ENCODE data around the gene RUSC2. TPM values are rescaled to one million over a fixed set of nuclear protein-coding genes. Genes with fewer than 3 reads are reported as not detected.

The RUSC2 gene
- total RNA-seq, 4 donors from 2014 or later: 48.0 to 91.2 (median 73.8) TPM

DNA sequence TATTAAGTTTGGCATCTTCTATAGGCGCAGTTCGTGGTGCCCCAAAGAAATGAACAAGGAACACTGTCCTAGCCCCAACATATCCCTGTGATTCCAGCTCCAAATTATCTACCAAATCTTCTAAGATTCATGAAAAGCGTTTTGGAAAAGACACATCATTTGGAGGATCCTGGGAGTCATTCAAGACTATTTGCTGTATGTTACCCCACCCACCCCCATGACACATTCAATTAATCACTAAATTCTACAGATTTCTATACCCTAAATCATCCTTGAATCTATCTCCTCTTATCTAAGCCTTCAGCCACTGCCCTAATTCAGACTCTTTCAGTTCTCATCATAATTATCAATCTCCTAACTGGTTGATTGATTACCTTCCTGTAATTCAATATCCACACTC, 5.5 kb upstream of the RUSC2 start:
- intact Hi-C loops (cut with DNase I): loop anchor here (5.0 kb wide), 1 partner anchor 118 kb away; no protein-coding TSS in a partner anchor
- no peaks in the 10 kb centered on the region for H3K27me3 ChIP-seq
- no peak for DNase-seq (ENCODE audit: extremely low spot score)
- H3K36me3 ChIP-seq: no peaks in the 10 kb centered on the region
- 88% methylated on average over 3 of the region's 3 CpGs for WGBS
- H3K27ac ChIP-seq (replicated peaks in 1 of 4): no peak overlapping the region
- no peak overlapping the region for H3K4me3 ChIP-seq
- TF ChIP-seq POLR2AphosphoS5 (IDR thresholded peaks at IDR 0.05): no peak
- TF ChIP-seq EP300 (IDR thresholded peaks at IDR 0.05): no peak
- TF ChIP-seq, protein P1, sequence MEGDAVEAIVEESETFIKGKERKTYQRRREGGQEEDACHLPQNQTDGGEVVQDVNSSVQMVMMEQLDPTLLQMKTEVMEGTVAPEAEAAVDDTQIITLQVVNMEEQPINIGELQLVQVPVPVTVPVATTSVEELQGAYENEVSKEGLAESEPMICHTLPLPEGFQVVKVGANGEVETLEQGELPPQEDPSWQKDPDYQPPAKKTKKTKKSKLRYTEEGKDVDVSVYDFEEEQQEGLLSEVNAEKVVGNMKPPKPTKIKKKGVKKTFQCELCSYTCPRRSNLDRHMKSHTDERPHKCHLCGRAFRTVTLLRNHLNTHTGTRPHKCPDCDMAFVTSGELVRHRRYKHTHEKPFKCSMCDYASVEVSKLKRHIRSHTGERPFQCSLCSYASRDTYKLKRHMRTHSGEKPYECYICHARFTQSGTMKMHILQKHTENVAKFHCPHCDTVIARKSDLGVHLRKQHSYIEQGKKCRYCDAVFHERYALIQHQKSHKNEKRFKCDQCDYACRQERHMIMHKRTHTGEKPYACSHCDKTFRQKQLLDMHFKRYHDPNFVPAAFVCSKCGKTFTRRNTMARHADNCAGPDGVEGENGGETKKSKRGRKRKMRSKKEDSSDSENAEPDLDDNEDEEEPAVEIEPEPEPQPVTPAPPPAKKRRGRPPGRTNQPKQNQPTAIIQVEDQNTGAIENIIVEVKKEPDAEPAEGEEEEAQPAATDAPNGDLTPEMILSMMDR (IDR thresholded peaks at IDR 0.05): no peak
- TF ChIP-seq POLR2A (IDR thresholded peaks at IDR 0.05; ENCODE audit: low read depth): no peak
- no peaks in the 10 kb centered on the region for H3K9me3 ChIP-seq
- H3K4me1 ChIP-seq: peaks cover 13 to 23% (median 14%) of the 10 kb centered on the region in 4 donors

DNA sequence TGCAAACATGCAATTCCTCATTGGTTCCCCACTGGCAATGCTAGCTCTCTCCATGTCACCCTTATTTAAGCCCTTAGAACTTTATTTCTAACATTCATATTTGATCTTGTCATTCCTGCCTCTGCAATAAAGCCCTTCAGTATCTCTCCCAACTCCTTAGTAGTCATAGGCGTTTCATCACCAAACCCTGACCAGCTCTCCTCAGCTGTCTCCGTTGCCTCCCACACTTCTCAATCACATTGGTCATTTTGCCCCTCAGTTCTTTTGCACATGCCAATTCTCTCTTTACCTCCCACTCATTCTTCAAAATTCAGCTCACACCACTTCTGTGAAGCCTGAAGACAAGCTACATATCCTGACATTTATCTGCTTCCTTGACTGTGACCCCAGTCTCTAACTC, 2.8 kb upstream of the RUSC2 start:
- Histone ChIP-seq H3K4me1 (peaks cover 20 to 33% (median 24%) of the 10 kb centered on the region in 4 donors), H3K27me3 (no peaks in the 10 kb centered on the region), H3K27ac (replicated peaks in 1 of 4) (no peak overlapping the region), H3K4me3 (no peak overlapping the region), H3K36me3 (no peaks in the 10 kb centered on the region), H3K9me3 (no peaks in the 10 kb centered on the region)
- DNase-seq (ENCODE audit: extremely low spot score): no peak
- 93% methylated on average over 2 of the region's 2 CpGs for WGBS
- no peak for TF ChIP-seq POLR2AphosphoS5 (IDR thresholded peaks at IDR 0.05)
- TF ChIP-seq, protein P1 (IDR thresholded peaks at IDR 0.05): no peak
- no peak for TF ChIP-seq POLR2A (IDR thresholded peaks at IDR 0.05; ENCODE audit: low read depth)
- TF ChIP-seq EP300 (IDR thresholded peaks at IDR 0.05): no peak
- intact Hi-C loops (cut with DNase I): no loop called here

DNA sequence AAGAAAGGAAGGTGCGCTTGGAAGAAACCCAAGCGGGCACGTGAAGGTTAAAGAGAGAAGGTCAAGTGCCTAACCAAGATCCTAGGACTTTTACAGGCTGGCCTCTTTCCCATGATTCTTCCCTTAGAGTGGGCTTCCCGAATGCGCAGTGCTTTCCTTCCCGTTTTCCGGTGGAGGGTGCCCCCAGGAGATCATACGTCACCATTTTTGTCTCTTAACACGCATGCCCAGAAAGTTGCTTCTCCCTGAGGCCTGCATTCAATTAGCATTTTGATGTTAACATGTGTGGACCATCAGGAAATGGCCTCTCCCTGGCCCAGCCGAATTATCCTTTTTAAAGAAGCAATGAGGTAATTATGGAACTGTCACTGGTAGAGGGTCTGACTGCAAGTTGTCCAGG, 1.9 kb upstream of the RUSC2 start:
- peak; percentile 72 for DNase-seq (ENCODE audit: extremely low spot score)
- Histone ChIP-seq H3K9me3 (no peaks in the 10 kb centered on the region), H3K27me3 (no peaks in the 10 kb centered on the region), H3K36me3 (no peaks in the 10 kb centered on the region), H3K27ac (replicated peaks in 1 of 4) (peak overlapping the region; percentile 97 to 99 (median 98)), H3K4me1 (peaks cover 24 to 42% (median 32%) of the 10 kb centered on the region in 4 donors), H3K4me3 (peak overlapping the region in 1 of 4 donors; percentile 8)
- TF ChIP-seq POLR2AphosphoS5 (IDR thresholded peaks at IDR 0.05): peak in 1 of 2 donors; percentile 18
- no peak for TF ChIP-seq POLR2A (IDR thresholded peaks at IDR 0.05; ENCODE audit: low read depth)
- TF ChIP-seq, protein P1 (IDR thresholded peaks at IDR 0.05): no peak
- 73% methylated on average over 10 of the region's 10 CpGs for WGBS
- intact Hi-C loops (cut with DNase I): loop anchor here (2.0 kb wide), 1 partner anchor 67 kb away; no protein-coding TSS in a partner anchor

DNA sequence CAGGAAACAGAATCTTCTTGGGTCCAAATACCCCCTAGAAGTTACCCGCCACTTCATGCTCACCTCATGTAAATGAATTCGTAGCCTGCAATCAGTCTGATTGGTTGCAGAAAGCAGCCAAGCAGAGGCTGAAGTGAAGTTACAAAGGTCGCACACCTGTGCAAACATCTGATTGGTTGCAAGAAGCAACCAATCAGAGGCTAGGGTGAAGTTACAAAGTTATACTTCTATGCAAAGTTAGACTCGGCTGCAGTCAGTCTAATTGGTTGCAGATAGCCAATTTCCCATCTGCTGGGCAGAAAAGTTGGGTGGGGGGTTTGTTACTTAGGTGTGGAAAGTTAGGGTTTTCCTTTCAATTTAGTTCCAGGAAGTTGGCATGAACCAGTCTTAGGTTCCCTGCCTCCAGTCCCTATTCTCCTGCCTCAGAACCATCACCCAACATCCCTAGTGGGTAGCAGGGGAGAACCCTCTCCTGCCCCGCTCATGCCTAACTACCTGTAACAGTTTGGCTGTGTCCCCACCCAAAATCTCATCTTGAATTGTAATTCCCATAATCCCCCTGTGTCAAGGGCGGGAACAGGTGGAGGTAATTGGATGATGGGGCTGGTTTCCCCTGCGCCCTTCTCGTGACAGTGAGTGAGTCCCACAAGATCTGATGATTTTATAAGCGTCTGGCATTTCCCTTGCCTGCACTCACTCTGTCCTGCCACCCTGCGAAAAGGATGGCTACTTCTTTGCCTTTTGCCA, 1.2 kb upstream of the RUSC2 start:
- no peaks in the 10 kb centered on the region for H3K9me3 ChIP-seq
- 83% methylated on average over 10 of the region's 10 CpGs for WGBS
- intact Hi-C loops (cut with DNase I): loop anchor here (2.0 kb wide), 1 partner anchor 66 kb away; no protein-coding TSS in a partner anchor

More for the DNA sequence above, 1.2 kb upstream of the RUSC2 start:
- DNase-seq (ENCODE audit: extremely low spot score): peak; percentile 60
- Histone ChIP-seq H3K27me3 (no peaks in the 10 kb centered on the region), H3K4me1 (peaks cover 24 to 42% (median 33%) of the 10 kb centered on the region in 4 donors), H3K27ac (replicated peaks in 1 of 4) (peak overlapping the region; percentile 97 to 99 (median 98)), H3K36me3 (no peaks in the 10 kb centered on the region), H3K4me3 (peak overlapping the region; percentile 72 to 94 (median 86))
- TF ChIP-seq POLR2A (IDR thresholded peaks at IDR 0.05; ENCODE audit: low read depth) (no peak), POLR2AphosphoS5 (IDR thresholded peaks at IDR 0.05) (no peak), EP300 (IDR thresholded peaks at IDR 0.05) (no peak)
- TF ChIP-seq, protein P1 (IDR thresholded peaks at IDR 0.05): no peak
